ENCODE results near the gene CST7. TPM values are rescaled to one million over a fixed set of nuclear protein-coding genes. Genes with fewer than 3 reads are reported as not detected.

Gene CST7
- total RNA-seq, 1 experiment from 2014 or later = not detected

DNA sequence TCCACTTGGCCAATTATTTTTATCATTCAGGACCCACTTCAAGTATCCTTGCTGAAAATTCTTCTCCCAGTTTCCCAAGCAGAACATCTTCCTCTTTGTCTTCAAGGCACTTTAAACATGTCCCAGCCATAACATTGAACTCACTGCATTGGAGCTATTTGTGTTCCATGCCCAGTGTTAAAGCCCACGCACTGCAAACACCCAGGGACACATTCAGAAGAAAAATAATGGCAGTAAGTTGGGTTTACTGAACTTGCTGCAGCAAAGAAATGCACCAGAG, 45.1 kb downstream of the CST7 start:
- ChIA-PET CTCF (interaction anchor here (0.7 to 1.4 kb wide), 4 partner anchors 69 to 252 kb away, joined by 3 to 5 read pairs (median 4); no protein-coding TSS in a partner anchor), POLR2A (no interaction called here)
- BruUV-seq (replicated peaks) = no TSS peak
- H3K27ac ChIP-seq (ENCODE audit: low read length) = peak overlapping the region; percentile 99
- no peak overlapping the region for H3K4me3 ChIP-seq (ENCODE audit: low read depth in 2 of 2, low read length in 2 of 2)
- ATAC-seq (no peak), DNase-seq (ENCODE audit: low read depth, low spot score) (no peak)
- peaks cover 49% of the 10 kb centered on the region for H3K4me1 ChIP-seq (ENCODE audit: control insufficient read depth, insufficient read depth, low read length)
- H3K27me3 ChIP-seq (ENCODE audit: control insufficient read depth, insufficient read depth, low read length) = no peaks in the 10 kb centered on the region
- no peaks in the 10 kb centered on the region for H3K9me3 ChIP-seq (ENCODE audit: control insufficient read depth, insufficient read depth, low read depth, low read length)
- TF ChIP-seq, protein P1, sequence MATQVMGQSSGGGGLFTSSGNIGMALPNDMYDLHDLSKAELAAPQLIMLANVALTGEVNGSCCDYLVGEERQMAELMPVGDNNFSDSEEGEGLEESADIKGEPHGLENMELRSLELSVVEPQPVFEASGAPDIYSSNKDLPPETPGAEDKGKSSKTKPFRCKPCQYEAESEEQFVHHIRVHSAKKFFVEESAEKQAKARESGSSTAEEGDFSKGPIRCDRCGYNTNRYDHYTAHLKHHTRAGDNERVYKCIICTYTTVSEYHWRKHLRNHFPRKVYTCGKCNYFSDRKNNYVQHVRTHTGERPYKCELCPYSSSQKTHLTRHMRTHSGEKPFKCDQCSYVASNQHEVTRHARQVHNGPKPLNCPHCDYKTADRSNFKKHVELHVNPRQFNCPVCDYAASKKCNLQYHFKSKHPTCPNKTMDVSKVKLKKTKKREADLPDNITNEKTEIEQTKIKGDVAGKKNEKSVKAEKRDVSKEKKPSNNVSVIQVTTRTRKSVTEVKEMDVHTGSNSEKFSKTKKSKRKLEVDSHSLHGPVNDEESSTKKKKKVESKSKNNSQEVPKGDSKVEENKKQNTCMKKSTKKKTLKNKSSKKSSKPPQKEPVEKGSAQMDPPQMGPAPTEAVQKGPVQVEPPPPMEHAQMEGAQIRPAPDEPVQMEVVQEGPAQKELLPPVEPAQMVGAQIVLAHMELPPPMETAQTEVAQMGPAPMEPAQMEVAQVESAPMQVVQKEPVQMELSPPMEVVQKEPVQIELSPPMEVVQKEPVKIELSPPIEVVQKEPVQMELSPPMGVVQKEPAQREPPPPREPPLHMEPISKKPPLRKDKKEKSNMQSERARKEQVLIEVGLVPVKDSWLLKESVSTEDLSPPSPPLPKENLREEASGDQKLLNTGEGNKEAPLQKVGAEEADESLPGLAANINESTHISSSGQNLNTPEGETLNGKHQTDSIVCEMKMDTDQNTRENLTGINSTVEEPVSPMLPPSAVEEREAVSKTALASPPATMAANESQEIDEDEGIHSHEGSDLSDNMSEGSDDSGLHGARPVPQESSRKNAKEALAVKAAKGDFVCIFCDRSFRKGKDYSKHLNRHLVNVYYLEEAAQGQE (IDR thresholded peaks at IDR 0.05; ENCODE audit: insufficient read depth in 1 of 2, low read depth in 2 of 2, low read length in 1 of 2) = no peak
- TF ChIP-seq POLR2AphosphoS5 (IDR thresholded peaks at IDR 0.05; ENCODE audit: low read depth, low read length) = no peak
- TF ChIP-seq TCF7L2 (IDR thresholded peaks at IDR 0.05; ENCODE audit: low read depth, low read length) = no peak
- TF ChIP-seq, protein P2, sequence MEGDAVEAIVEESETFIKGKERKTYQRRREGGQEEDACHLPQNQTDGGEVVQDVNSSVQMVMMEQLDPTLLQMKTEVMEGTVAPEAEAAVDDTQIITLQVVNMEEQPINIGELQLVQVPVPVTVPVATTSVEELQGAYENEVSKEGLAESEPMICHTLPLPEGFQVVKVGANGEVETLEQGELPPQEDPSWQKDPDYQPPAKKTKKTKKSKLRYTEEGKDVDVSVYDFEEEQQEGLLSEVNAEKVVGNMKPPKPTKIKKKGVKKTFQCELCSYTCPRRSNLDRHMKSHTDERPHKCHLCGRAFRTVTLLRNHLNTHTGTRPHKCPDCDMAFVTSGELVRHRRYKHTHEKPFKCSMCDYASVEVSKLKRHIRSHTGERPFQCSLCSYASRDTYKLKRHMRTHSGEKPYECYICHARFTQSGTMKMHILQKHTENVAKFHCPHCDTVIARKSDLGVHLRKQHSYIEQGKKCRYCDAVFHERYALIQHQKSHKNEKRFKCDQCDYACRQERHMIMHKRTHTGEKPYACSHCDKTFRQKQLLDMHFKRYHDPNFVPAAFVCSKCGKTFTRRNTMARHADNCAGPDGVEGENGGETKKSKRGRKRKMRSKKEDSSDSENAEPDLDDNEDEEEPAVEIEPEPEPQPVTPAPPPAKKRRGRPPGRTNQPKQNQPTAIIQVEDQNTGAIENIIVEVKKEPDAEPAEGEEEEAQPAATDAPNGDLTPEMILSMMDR (IDR thresholded peaks at IDR 0.05) = no peak
- TF ChIP-seq SIN3A (IDR thresholded peaks at IDR 0.05; ENCODE audit: borderline replicate concordance, insufficient read depth, low read depth, low read length) = no peak
- intact Hi-C loops (cut with micrococcal nuclease; ENCODE audit: unreplicated experiment) (loop anchor here (5.0 to 10.0 kb wide), 3 partner anchors 203 to 403 kb away; partner anchors contain the start of gene ENTPD6), in situ Hi-C loops (cut with HindIII; ENCODE audit: low pct_unique_long_range_greater_than_20kb, low sequenced_read_pairs) (no loop called here)
- H3K36me3 ChIP-seq (ENCODE audit: control insufficient read depth, insufficient read depth, low read length) = no peaks in the 10 kb centered on the region; the same call in 1 of the 2 replicates

DNA sequence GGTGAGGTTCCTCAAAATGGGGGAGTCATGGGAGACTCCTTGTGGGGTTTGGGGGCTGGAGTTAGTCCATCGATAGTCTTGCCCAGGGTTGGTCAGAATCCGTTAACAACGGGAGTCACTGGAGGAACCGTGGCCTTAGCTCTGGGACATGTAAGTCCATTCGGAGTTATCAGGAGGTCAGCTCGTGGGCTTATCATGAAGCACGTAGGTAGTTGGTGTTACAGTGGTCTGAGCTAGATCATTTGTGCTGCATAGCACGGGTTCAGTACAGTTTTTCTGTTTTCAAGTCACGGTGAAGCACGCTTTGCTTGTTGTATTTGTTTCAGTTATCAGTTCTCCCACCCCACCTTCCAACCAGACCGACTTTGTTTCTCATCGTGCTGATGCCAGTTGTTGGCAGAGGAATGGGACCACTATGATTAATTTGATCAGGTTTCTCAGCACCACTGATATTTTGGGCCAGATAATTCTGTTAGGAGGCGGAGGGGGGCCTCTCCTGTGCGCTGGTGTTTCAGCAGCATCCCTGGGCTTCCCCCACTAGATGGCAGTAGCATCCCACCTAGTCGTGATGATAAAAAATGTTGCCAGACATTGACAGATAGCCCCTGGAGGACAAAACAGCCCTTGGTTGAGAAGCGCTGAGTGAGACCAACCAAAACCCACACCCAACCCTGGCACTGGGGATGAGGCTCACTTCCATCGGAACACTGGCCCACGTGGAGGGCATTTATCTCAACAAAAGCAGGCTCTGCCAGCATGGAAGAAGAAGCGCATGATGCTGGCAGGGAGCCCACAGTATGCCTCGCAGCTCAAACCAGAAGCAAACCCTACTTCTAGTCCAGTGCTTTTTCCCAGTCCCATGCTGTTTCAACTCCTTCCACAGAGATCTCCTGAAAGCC, 45.6 kb downstream of the CST7 start:
- H3K4me1 ChIP-seq (ENCODE audit: control insufficient read depth, insufficient read depth, low read length) = peaks cover 50% of the 10 kb centered on the region
- H3K36me3 ChIP-seq (ENCODE audit: control insufficient read depth, insufficient read depth, low read length) = no peaks in the 10 kb centered on the region; the same call in 1 of the 2 replicates
- no peak for TF ChIP-seq SIN3A (IDR thresholded peaks at IDR 0.05; ENCODE audit: borderline replicate concordance, insufficient read depth, low read depth, low read length)
- TF ChIP-seq, protein P2 (IDR thresholded peaks at IDR 0.05) = peak; percentile 93
- in situ Hi-C loops (cut with HindIII; ENCODE audit: low pct_unique_long_range_greater_than_20kb, low sequenced_read_pairs) (no loop called here), intact Hi-C loops (cut with micrococcal nuclease; ENCODE audit: unreplicated experiment) (loop anchor here (1.0 to 10.0 kb wide), 5 partner anchors 71 to 403 kb away; partner anchors contain the start of gene ENTPD6)
- peak; percentile 61 for ATAC-seq
- H3K27me3 ChIP-seq (ENCODE audit: control insufficient read depth, insufficient read depth, low read length) = no peaks in the 10 kb centered on the region
- CTCF ChIA-PET = interaction anchor here (0.7 to 1.9 kb wide), 4 partner anchors 68 to 184 kb away, joined by 3 to 11 read pairs (median 4); no protein-coding TSS in a partner anchor
- no peak for DNase-seq (ENCODE audit: low read depth, low spot score)
- no peaks in the 10 kb centered on the region for H3K9me3 ChIP-seq (ENCODE audit: control insufficient read depth, insufficient read depth, low read depth, low read length)
- H3K27ac ChIP-seq (ENCODE audit: low read length) = peak overlapping the region; percentile 99
- BruUV-seq (replicated peaks) = no TSS peak
- POLR2A ChIA-PET = no interaction called here
- H3K4me3 ChIP-seq (ENCODE audit: low read depth in 2 of 2, low read length in 2 of 2) = peak overlapping the region in 1 of 2 experiments; percentile 43; a peak in 2 of 4 replicates
